ENCODE results near the gene PUSL1. TPM values are rescaled to one million over a fixed set of nuclear protein-coding genes. Genes with fewer than 3 reads are reported as not detected.

PUSL1 gene
- total and polyA plus RNA-seq, 2 of the 13 experiments (the other 11 are each of a cell fraction or from before 2014, with no cell fraction given) = 8.3 to 22.2 TPM

DNA sequence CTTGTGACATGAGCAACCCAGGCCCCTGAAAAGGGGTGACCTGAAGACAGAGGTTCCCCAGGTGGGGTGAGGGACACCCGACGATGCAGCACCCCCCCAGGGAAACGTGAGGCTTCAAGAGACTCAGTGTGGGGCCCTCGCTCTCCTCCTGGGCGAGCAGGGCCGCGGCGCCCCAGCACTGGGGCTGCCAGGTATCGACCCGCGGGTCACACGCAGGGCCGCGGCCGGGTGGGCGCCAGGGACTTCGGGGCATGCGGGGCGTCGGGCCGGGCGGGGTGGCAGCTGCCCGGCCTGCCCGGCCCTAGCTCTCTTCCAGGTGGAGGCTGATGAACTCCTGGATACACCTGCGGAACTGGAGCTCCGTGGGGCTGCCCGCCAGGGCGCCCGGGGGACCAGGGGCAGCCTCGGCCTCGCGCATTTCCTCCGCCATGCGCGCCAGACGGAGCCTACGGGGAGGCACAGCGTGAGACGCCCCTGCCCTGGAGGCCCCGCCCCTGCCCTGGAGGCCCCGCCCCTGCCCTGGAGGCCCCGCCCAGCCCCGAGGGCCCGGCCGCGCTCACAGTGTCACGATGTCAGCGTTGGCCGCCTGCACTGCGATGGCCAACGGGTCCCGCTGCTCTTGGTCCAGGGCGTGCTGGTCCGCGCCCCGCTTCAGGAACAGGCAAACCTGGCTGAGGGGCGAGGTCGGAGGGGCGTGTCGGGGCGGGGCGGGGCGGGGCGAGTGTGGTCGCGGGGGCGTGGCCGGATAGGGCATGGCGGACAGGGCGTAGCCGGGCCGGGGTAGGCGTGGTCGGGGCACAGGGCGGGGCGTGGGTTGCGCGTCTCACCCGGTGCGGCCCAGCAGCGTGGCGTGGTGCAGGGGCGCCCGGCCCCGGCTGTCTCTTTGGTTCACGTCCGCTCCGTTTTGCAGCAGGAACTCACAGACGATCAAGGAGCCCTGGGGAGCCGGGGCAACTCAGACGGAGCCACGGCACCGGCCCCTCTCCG lies 14.8 kb upstream of the PUSL1 start:
- FAIRE-seq = no peak
- Histone ChIP-seq H3K4me3 (replicated peaks in 1 of 3; ENCODE audit: insufficient read depth in 1 of 3, low read depth in 2 of 3, low read length in 3 of 3) (no peak overlapping the region), H3K27me3 (ENCODE audit: control insufficient read depth in 1 of 2, insufficient read depth in 2 of 2, low read length in 2 of 2) (no peaks in the 10 kb centered on the region), H3K9ac (ENCODE audit: insufficient read depth, low read depth, low read length) (no peak overlapping the region), H3K9me3 (ENCODE audit: low read length) (no peaks in the 10 kb centered on the region), H3K27ac (ENCODE audit: extremely low read length, insufficient read depth, low read length) (no peak overlapping the region), H3K4me1 (ENCODE audit: insufficient read depth, low read length) (no peaks in the 10 kb centered on the region), H3K36me3 (replicated peaks in 1 of 2; ENCODE audit: control insufficient read depth in 1 of 2, insufficient read depth in 2 of 2, low read length in 2 of 2) (no peaks in the 10 kb centered on the region; a peak in 1 of 5 replicates), H3K79me2 (ENCODE audit: insufficient read depth, low read length) (no peaks in the 10 kb centered on the region), H2AFZ (ENCODE audit: low read length) (no peak overlapping the region), H4K20me1 (ENCODE audit: insufficient read depth, low read length) (no peaks in the 10 kb centered on the region), H3K4me2 (ENCODE audit: low read depth, low read length) (no peak overlapping the region)
- no TSS peak for BruUV-seq (replicated peaks)
- CTCF ChIA-PET (ENCODE audit: low intra/inter-chr PET ratio, low total read pairs) = no interaction called here
- POLR2A ChIA-PET = no interaction called here
- 96% methylated on average over 48 of the region's 94 CpGs for WGBS (ENCODE audit: low lambda C conversion rate)
- intact Hi-C loops (cut with micrococcal nuclease; ENCODE audit: unreplicated experiment) = loop anchor here (5.0 kb wide), 1 partner anchor 171 kb away; no protein-coding TSS in a partner anchor
- DNase-seq (ENCODE audit: low spot score) = no peak
- no peak for ATAC-seq
- in situ Hi-C loops (cut with HindIII; ENCODE audit: extremely low pct_ligation_motif_present, low pct_unique_long_range_greater_than_20kb) = no loop called here
- TF ChIP-seq ADNP (CRISPR knock-in tag; IDR thresholded peaks at IDR 0.05) = no peak
- TF ChIP-seq RBFOX2 (IDR thresholded peaks at IDR 0.05; ENCODE audit: low read depth, low read length) = 0 out of 2 replicates have a peak, but pooled peaks have one; percentile 13
- TF ChIP-seq, protein P1, sequence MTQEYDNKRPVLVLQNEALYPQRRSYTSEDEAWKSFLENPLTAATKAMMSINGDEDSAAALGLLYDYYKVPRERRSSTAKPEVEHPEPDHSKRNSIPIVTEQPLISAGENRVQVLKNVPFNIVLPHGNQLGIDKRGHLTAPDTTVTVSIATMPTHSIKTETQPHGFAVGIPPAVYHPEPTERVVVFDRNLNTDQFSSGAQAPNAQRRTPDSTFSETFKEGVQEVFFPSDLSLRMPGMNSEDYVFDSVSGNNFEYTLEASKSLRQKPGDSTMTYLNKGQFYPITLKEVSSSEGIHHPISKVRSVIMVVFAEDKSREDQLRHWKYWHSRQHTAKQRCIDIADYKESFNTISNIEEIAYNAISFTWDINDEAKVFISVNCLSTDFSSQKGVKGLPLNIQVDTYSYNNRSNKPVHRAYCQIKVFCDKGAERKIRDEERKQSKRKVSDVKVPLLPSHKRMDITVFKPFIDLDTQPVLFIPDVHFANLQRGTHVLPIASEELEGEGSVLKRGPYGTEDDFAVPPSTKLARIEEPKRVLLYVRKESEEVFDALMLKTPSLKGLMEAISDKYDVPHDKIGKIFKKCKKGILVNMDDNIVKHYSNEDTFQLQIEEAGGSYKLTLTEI (CRISPR knock-in tag; conservative IDR thresholded peaks at IDR 0.05) = no peak

Data from HepG2 (cell line).